COLO829 (cell line): ENCODE results near the gene PDE1C.
"Not testable (repeated sequence)": the region's sequence is repeated elsewhere in the genome, so short reads cannot be mapped to it uniquely, and the experiment has no call there.

Experiments
- DNase-seq: peaks from one replicate; pipeline ENCODE4 v3.0.0; 2012; ENCODE audit warnings: low spot score

The PDE1C gene

GRCh38 chr7:32070406-32071360 is at the start of gene PDE1C:
Gene PDE1C, minus strand, starts transcription at chr7:32070407.
- no peak for DNase-seq

- no peak for DNase-seq
These were observed 49.6 kb upstream of the PDE1C start for GRCh38 chr7:32119790-32120196.

GRCh38 chr7:32117837-32118236 is 47.6 kb upstream of the PDE1C start:
- no peak for DNase-seq

- DNase-seq = no peak
These were observed 46.2 kb upstream of the PDE1C start for GRCh38 chr7:32116436-32116835.

GRCh38 chr7:32115831-32116230 is 45.6 kb upstream of the PDE1C start:
- peak; percentile 74 for DNase-seq

- no peak for DNase-seq
These were observed 38.4 kb upstream of the PDE1C start for GRCh38 chr7:32108651-32109050.

- no peak for DNase-seq
These were observed 34.6 kb upstream of the PDE1C start for GRCh38 chr7:32104766-32105165.

GRCh38 chr7:32103361-32103760 is 33.2 kb upstream of the PDE1C start:
- DNase-seq = peak; percentile 62

- no peak for DNase-seq
These were observed 32.2 kb upstream of the PDE1C start for GRCh38 chr7:32102432-32102873.

- DNase-seq = no peak
These were observed 30.2 kb upstream of the PDE1C start for GRCh38 chr7:32100407-32100907.

GRCh38 chr7:32094516-32094915 is 24.3 kb upstream of the PDE1C start:
- no peak for DNase-seq

- DNase-seq = no peak
These were observed 23.5 kb upstream of the PDE1C start for GRCh38 chr7:32093415-32094408.

GRCh38 chr7:32092346-32092745 is 22.1 kb upstream of the PDE1C start:
- DNase-seq = no peak

GRCh38 chr7:32091608-32092210 is 21.5 kb upstream of the PDE1C start:
- DNase-seq = no peak

GRCh38 chr7:32089678-32090077 is 19.5 kb upstream of the PDE1C start:
- DNase-seq = no peak

- no peak for DNase-seq
These were observed 19.0 kb upstream of the PDE1C start for GRCh38 chr7:32089256-32089655.

GRCh38 chr7:32088451-32088881 is 18.3 kb upstream of the PDE1C start:
- no peak for DNase-seq

GRCh38 chr7:32079510-32079909 is 9.3 kb upstream of the PDE1C start:
- DNase-seq = no peak

GRCh38 chr7:32078824-32079223 is 8.6 kb upstream of the PDE1C start:
- DNase-seq = no peak

- DNase-seq = no peak
These were observed 7.6 kb upstream of the PDE1C start for GRCh38 chr7:32077806-32078205.

GRCh38 chr7:32076802-32077201 is 6.6 kb upstream of the PDE1C start:
- not testable (repeated sequence) for DNase-seq

GRCh38 chr7:32075612-32076011 is 5.4 kb upstream of the PDE1C start:
- no peak for DNase-seq
